Activated CD8-positive, alpha-beta T cell treated with anti-CD3 and anti-CD28 coated beads, Interleukin-2, amount 10 ng/mL, durations not matched to agents 7 days and 5 days (primary cell): ENCODE measurements around the gene NEDD9. TPM values are rescaled to one million over a fixed set of nuclear protein-coding genes. Genes with fewer than 3 reads are reported as not detected.

ENCODE experiments used
- ATAC-seq: fragments of 150-1000 bp; cut with Tn5 transposase; one replicate; pipeline ENCODE4 v1.10.0; 2021; ENCODE audit warnings: moderate library complexity
- CTCF ChIA-PET: fragments of 350-600 bp; sonication (Branson Sonifier 250); formaldehyde crosslinking; loops from one replicate; lab custom pipeline; 2021; ENCODE audit warnings: antibody characterized with exemption; lab: Charles Lee
- POLR2A ChIA-PET: fragments of 350-600 bp; sonication (Branson Sonifier 250); formaldehyde crosslinking; loops from one replicate; lab custom pipeline; 2021; ENCODE audit warnings: antibody characterized with exemption; lab: Charles Lee
- DNase-seq: peaks from one replicate; pipeline ENCODE4 v3.0.0-alpha.2; 2020
- H3K27ac Mint-ChIP-seq: one replicate; pipeline ENCODE4 v1.8.0; 2021; ENCODE audit warnings: mild to moderate bottlenecking, mixed read lengths
- H3K27me3 Mint-ChIP-seq: one replicate; pipeline ENCODE4 v1.8.0; 2021; ENCODE audit warnings: low read depth, mixed read lengths
- H3K36me3 Mint-ChIP-seq: one replicate; pipeline ENCODE4 v1.8.0; 2021; ENCODE audit warnings: low read depth, mixed read lengths
- H3K4me1 Mint-ChIP-seq: one replicate; pipeline ENCODE4 v1.8.0; 2021; ENCODE audit warnings: low read depth, mixed read lengths
- H3K4me3 Mint-ChIP-seq: one replicate; pipeline ENCODE4 v1.8.0; 2021; ENCODE audit warnings: mild to moderate bottlenecking, mixed read lengths
- H3K9me3 Mint-ChIP-seq: one replicate; pipeline ENCODE4 v1.8.0; 2022; ENCODE audit warnings: mixed read lengths; ENCODE audit not compliant: insufficient read depth
- total RNA-seq, 2 experiments: library from RNA; stranded (reverse); gene quantifications; one replicate each; pipeline ENCODE4 v1.2.3, GENCODE V29; 2021

NEDD9 gene
- 10 to 100 TPM; 64.9 to 69.5 TPM for total RNA-seq

- Mint-ChIP-seq H3K27ac (peak within 1 kb of the TSS; percentile 93), H3K27me3 (no peaks in the 10 kb centered on the region), H3K4me1 (peaks cover 74% of the 10 kb centered on the region), H3K36me3 (peaks cover 45% of the 10 kb centered on the region), H3K4me3 (peak within 1 kb of the TSS; percentile 95), H3K9me3 (no peaks in the 10 kb centered on the region)
- DNase-seq (peak; percentile 98), ATAC-seq (peak; percentile 98)
- CTCF ChIA-PET: interaction anchor here (0.6 to 3.6 kb wide), 16 partner anchors 8 to 264 kb away, joined by 3 to 21 read pairs (median 3); no protein-coding TSS in a partner anchor
- POLR2A ChIA-PET: interaction anchor here (0.6 to 4.9 kb wide), 26 partner anchors 10 to 228 kb away, joined by 3 to 75 read pairs (median 6); no protein-coding TSS in a partner anchor
Observed at GRCh38 chr6:11232193-11232769, at the start of gene NEDD9. Gene NEDD9 (minus strand): TSS chr6:11232668. CDS start chr6:11232515, 153 bp downstream.

GRCh38 chr6:11282245-11282644, 49.8 kb upstream of the NEDD9 start:
- Mint-ChIP-seq H3K9me3 (peaks cover 9% of the 10 kb centered on the region), H3K27ac (no peak overlapping the region), H3K27me3 (no peaks in the 10 kb centered on the region), H3K4me1 (peaks cover 27% of the 10 kb centered on the region), H3K36me3 (peaks cover 35% of the 10 kb centered on the region), H3K4me3 (no peak overlapping the region)
- ATAC-seq: no peak
- DNase-seq: no peak
- ChIA-PET CTCF (no interaction called here), POLR2A (no interaction called here)

DNA sequence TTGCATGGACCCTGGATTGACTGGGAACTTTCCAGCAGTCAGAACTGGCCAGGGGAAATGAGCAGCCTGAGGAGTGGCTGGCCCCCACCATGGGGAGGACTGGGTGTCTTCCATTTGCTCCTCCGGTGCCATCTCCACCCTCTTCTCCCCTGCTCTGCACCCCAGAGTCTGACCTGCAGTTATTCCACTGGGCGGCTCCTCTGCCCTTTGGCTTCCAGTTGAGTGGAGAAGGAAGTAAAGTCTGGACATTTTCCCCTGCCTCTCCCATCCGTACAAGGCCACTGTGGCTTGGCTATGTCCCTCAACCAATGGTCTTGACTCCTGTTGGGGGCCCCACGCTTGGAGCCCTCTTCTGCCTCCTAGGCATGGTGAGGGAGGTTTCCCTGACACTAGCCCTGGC, 47.9 kb upstream of the NEDD9 start:
- Mint-ChIP-seq H3K4me3 (no peak overlapping the region), H3K27ac (no peak overlapping the region), H3K27me3 (no peaks in the 10 kb centered on the region), H3K9me3 (no peaks in the 10 kb centered on the region), H3K36me3 (peaks cover 43% of the 10 kb centered on the region), H3K4me1 (peaks cover 43% of the 10 kb centered on the region)
- ChIA-PET POLR2A (interaction anchor here (0.6 kb wide), 1 partner anchor 45 kb away, joined by 5 read pairs; no protein-coding TSS in a partner anchor), CTCF (no interaction called here)
- no peak for DNase-seq
- no peak for ATAC-seq

GRCh38 chr6:11279284-11279689, 46.8 kb upstream of the NEDD9 start:
- ChIA-PET CTCF (interaction anchor here (2.4 kb wide), 1 partner anchor 20 kb away, joined by 7 read pairs; no protein-coding TSS in a partner anchor), POLR2A (interaction anchor here (1.1 to 1.9 kb wide), 3 partner anchors 45 to 102 kb away, joined by 3 to 7 read pairs (median 5); partner anchors contain the start of gene NEDD9)
- DNase-seq: no peak
- no peak for ATAC-seq
- Mint-ChIP-seq H3K4me3 (no peak overlapping the region), H3K4me1 (peaks cover 46% of the 10 kb centered on the region), H3K27ac (no peak overlapping the region), H3K36me3 (peaks cover 46% of the 10 kb centered on the region), H3K9me3 (no peaks in the 10 kb centered on the region), H3K27me3 (no peaks in the 10 kb centered on the region)

GRCh38 chr6:11278207-11278559, 45.7 kb upstream of the NEDD9 start:
- Mint-ChIP-seq H3K4me1 (peaks cover 46% of the 10 kb centered on the region), H3K4me3 (no peak overlapping the region), H3K27ac (peak overlapping the region; percentile 53), H3K27me3 (no peaks in the 10 kb centered on the region), H3K36me3 (peaks cover 54% of the 10 kb centered on the region), H3K9me3 (no peaks in the 10 kb centered on the region)
- peak; percentile 49 for ATAC-seq
- DNase-seq: peak; percentile 33
- CTCF ChIA-PET: interaction anchor here (2.4 kb wide), 1 partner anchor 19 kb away, joined by 7 read pairs; no protein-coding TSS in a partner anchor
- POLR2A ChIA-PET: interaction anchor here (0.6 to 1.9 kb wide), 8 partner anchors 9 to 421 kb away, joined by 3 to 7 read pairs (median 4); partner anchors contain the start of gene NEDD9

GRCh38 chr6:11277275-11278206, 45.1 kb upstream of the NEDD9 start:
- H3K27ac Mint-ChIP-seq: peak overlapping the region; percentile 53

DNA sequence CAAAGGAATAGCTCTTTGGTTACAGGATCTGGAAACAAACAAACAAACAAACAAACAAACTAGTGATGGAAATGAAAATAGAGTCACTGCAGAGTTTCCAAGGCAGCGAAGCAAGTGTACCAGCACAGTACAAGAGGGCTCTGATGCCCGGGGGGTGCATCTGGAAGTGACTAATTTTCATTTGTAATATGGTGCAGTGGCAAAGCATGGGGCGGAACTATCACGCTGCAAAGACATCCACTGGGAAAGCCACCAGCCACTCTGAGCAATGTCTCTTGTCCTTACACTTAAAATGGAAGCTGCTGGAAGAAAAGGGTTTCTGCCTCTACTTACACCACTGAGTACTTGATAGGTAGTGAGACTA, 44.4 kb upstream of the NEDD9 start:
- CTCF ChIA-PET: interaction anchor here (0.7 to 1.5 kb wide), 2 partner anchors 18 to 299 kb away, joined by 3 to 4 read pairs; no protein-coding TSS in a partner anchor
- no peak overlapping the region for H3K4me3 Mint-ChIP-seq
- peaks cover 67% of the 10 kb centered on the region for H3K36me3 Mint-ChIP-seq
- no peak for DNase-seq
- no peaks in the 10 kb centered on the region for H3K27me3 Mint-ChIP-seq
- POLR2A ChIA-PET: interaction anchor here (1.0 to 1.8 kb wide), 2 partner anchors 38 to 45 kb away, joined by 3 to 7 read pairs; partner anchors contain the start of gene NEDD9
- ATAC-seq: no peak
- peaks cover 49% of the 10 kb centered on the region for H3K4me1 Mint-ChIP-seq
- H3K27ac Mint-ChIP-seq: peak overlapping the region; percentile 8
- H3K9me3 Mint-ChIP-seq: no peaks in the 10 kb centered on the region

More at GRCh38 chr6:11277275-11278206, 45.1 kb upstream of the NEDD9 start:
- Mint-ChIP-seq H3K4me3 (no peak overlapping the region), H3K9me3 (no peaks in the 10 kb centered on the region), H3K4me1 (peaks cover 46% of the 10 kb centered on the region), H3K36me3 (peaks cover 60% of the 10 kb centered on the region), H3K27me3 (no peaks in the 10 kb centered on the region)
- ATAC-seq: no peak
- ChIA-PET POLR2A (interaction anchor here (0.6 to 1.8 kb wide), 7 partner anchors 10 to 420 kb away, joined by 3 to 7 read pairs (median 4); partner anchors contain the start of gene NEDD9), CTCF (interaction anchor here (1.5 to 2.4 kb wide), 2 partner anchors 19 to 298 kb away, joined by 3 to 7 read pairs; no protein-coding TSS in a partner anchor)
- DNase-seq: no peak

GRCh38 chr6:11276228-11276627, 43.8 kb upstream of the NEDD9 start:
- POLR2A ChIA-PET: interaction anchor here (0.7 to 1.5 kb wide), 3 partner anchors 17 to 45 kb away, joined by 4 read pairs; no protein-coding TSS in a partner anchor
- ATAC-seq (no peak), DNase-seq (no peak)
- Mint-ChIP-seq H3K27ac (no peak overlapping the region), H3K4me1 (peaks cover 52% of the 10 kb centered on the region), H3K36me3 (peaks cover 73% of the 10 kb centered on the region), H3K27me3 (no peaks in the 10 kb centered on the region), H3K9me3 (no peaks in the 10 kb centered on the region), H3K4me3 (no peak overlapping the region)
- CTCF ChIA-PET: interaction anchor here (0.7 to 1.5 kb wide), 4 partner anchors 18 to 300 kb away, joined by 3 to 4 read pairs (median 3); no protein-coding TSS in a partner anchor

- Mint-ChIP-seq H3K9me3 (no peaks in the 10 kb centered on the region), H3K27ac (peak overlapping the region; percentile 70), H3K36me3 (peaks cover 72% of the 10 kb centered on the region), H3K4me1 (peaks cover 52% of the 10 kb centered on the region), H3K4me3 (peak overlapping the region; percentile 25), H3K27me3 (no peaks in the 10 kb centered on the region)
- ATAC-seq: peak; percentile 40
- CTCF ChIA-PET: interaction anchor here (0.7 to 1.5 kb wide), 5 partner anchors 44 to 300 kb away, joined by 3 read pairs; no protein-coding TSS in a partner anchor
- POLR2A ChIA-PET: interaction anchor here (0.7 to 1.5 kb wide), 3 partner anchors 17 to 44 kb away, joined by 4 read pairs; no protein-coding TSS in a partner anchor
- peak; percentile 29 for DNase-seq
Observed at GRCh38 chr6:11275598-11275997, 43.1 kb upstream of the NEDD9 start.

- DNase-seq (no peak), ATAC-seq (no peak)
- Mint-ChIP-seq H3K4me3 (no peak overlapping the region), H3K27ac (no peak overlapping the region), H3K27me3 (no peaks in the 10 kb centered on the region), H3K4me1 (peaks cover 46% of the 10 kb centered on the region), H3K9me3 (no peaks in the 10 kb centered on the region), H3K36me3 (peaks cover 60% of the 10 kb centered on the region)
- ChIA-PET POLR2A (no interaction called here), CTCF (no interaction called here)
Observed at GRCh38 chr6:11273406-11274065, 41.1 kb upstream of the NEDD9 start.
